ENCODE results near the gene SCGB1D1. TPM values are rescaled to one million over a fixed set of nuclear protein-coding genes. Genes with fewer than 3 reads are reported as not detected.

The SCGB1D1 gene
- total RNA-seq, 1 experiment from 2014 or later: not detected

DNA sequence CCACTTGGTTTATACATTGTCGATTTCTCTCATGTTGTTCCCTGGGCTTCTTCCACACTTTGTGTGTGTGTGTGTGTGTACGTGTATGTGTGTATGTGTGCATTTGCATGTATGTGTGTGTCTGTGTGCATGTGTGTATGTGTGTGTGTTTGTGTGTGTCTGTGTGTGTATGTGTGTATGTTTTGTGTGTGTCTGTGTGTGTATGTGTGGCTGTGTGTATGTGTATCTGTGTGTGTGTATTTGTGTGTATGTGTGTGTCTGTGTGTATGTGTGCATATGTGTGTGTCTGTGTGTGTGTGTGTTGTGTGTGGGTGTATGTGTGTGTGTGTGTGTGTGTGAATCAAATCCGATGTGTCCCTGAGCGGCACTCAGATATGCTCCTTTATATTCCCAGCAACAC lies 47.5 kb downstream of the SCGB1D1 start:
- no peak for DNase-seq (ENCODE audit: low read depth, low spot score)
- CTCF ChIA-PET: no interaction called here
- Histone ChIP-seq H3K27ac (ENCODE audit: low read depth, low read length) (no peak overlapping the region), H3K9ac (ENCODE audit: low read length) (no peak overlapping the region), H3K27me3 (ENCODE audit: insufficient read depth, low read length) (peaks cover 42% of the 10 kb centered on the region), H3K4me3 (replicated peaks in 1 of 2; ENCODE audit: low read depth in 1 of 2, low read length in 2 of 2) (no peak overlapping the region), H3K9me3 (ENCODE audit: control insufficient read depth in 1 of 2, insufficient read depth in 1 of 2, low read depth in 1 of 2, low read length in 2 of 2) (no peaks in the 10 kb centered on the region), H3K9me2 (ENCODE audit: insufficient read depth) (no peaks in the 10 kb centered on the region), H3K36me3 (ENCODE audit: control insufficient read depth in 1 of 2, insufficient read depth in 2 of 2, low read length in 2 of 2) (no peaks in the 10 kb centered on the region), H3K4me2 (ENCODE audit: low read length) (no peak overlapping the region), H3K4me1 (ENCODE audit: control insufficient read depth in 1 of 2, insufficient read depth in 2 of 2, low read length in 2 of 2) (peaks cover 3 to 8% of the 10 kb centered on the region in 2 experiments; a peak in 2 of 4 replicates), H4K20me1 (ENCODE audit: insufficient read depth) (no peaks in the 10 kb centered on the region), H3K79me2 (ENCODE audit: insufficient read depth, low read length) (no peaks in the 10 kb centered on the region), H2AFZ (ENCODE audit: low read depth, low read length, poor library complexity, severe bottlenecking) (no peak overlapping the region)
- RAD21 ChIA-PET (ENCODE audit: low non-redundant PET in 1 of 2, low total read pairs in 2 of 2, uncharacterized antibody in 2 of 2, unreplicated experiment in 2 of 2): no interaction called here
- no TSS peak for BruUV-seq (replicated peaks)
- intact Hi-C loops (cut with micrococcal nuclease): no loop called here
- TF ChIP-seq SIN3A (IDR thresholded peaks at IDR 0.05; ENCODE audit: low read depth) (no peak), JUND (IDR thresholded peaks at IDR 0.05) (no peak), SRF (IDR thresholded peaks at IDR 0.05; ENCODE audit: low read depth) (no peak), RAD21 (IDR thresholded peaks at IDR 0.05; ENCODE audit: low read depth) (no peak), EZH2 (IDR thresholded peaks at IDR 0.05) (no peak), POLR2AphosphoS5 (IDR thresholded peaks at IDR 0.05; ENCODE audit: low read depth, low read length) (no peak), YY1 (IDR thresholded peaks at IDR 0.05; ENCODE audit: extremely low read depth, insufficient replicate concordance, low read depth, low read length) (no peak), CEBPB (IDR thresholded peaks at IDR 0.05; ENCODE audit: low read depth) (no peak), EZH2phosphoT487 (IDR thresholded peaks at IDR 0.05; ENCODE audit: borderline replicate concordance) (no peak), ZNF274 (IDR thresholded peaks at IDR 0.05; ENCODE audit: low read depth, low read length) (no peak), FOSL1 (IDR thresholded peaks at IDR 0.05; ENCODE audit: low read depth) (no peak), POLR2A (IDR thresholded peaks at IDR 0.05; ENCODE audit: borderline replicate concordance, extremely low read depth, insufficient read depth, insufficient read length) (no peak)
- TF ChIP-seq, protein P1, sequence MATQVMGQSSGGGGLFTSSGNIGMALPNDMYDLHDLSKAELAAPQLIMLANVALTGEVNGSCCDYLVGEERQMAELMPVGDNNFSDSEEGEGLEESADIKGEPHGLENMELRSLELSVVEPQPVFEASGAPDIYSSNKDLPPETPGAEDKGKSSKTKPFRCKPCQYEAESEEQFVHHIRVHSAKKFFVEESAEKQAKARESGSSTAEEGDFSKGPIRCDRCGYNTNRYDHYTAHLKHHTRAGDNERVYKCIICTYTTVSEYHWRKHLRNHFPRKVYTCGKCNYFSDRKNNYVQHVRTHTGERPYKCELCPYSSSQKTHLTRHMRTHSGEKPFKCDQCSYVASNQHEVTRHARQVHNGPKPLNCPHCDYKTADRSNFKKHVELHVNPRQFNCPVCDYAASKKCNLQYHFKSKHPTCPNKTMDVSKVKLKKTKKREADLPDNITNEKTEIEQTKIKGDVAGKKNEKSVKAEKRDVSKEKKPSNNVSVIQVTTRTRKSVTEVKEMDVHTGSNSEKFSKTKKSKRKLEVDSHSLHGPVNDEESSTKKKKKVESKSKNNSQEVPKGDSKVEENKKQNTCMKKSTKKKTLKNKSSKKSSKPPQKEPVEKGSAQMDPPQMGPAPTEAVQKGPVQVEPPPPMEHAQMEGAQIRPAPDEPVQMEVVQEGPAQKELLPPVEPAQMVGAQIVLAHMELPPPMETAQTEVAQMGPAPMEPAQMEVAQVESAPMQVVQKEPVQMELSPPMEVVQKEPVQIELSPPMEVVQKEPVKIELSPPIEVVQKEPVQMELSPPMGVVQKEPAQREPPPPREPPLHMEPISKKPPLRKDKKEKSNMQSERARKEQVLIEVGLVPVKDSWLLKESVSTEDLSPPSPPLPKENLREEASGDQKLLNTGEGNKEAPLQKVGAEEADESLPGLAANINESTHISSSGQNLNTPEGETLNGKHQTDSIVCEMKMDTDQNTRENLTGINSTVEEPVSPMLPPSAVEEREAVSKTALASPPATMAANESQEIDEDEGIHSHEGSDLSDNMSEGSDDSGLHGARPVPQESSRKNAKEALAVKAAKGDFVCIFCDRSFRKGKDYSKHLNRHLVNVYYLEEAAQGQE (IDR thresholded peaks at IDR 0.05; ENCODE audit: low read depth): no peak
- TF ChIP-seq, protein P2, sequence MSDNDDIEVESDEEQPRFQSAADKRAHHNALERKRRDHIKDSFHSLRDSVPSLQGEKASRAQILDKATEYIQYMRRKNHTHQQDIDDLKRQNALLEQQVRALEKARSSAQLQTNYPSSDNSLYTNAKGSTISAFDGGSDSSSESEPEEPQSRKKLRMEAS (IDR thresholded peaks at IDR 0.05): no peak
- no peak for ATAC-seq
- POLR2A ChIA-PET: no interaction called here
